Glomerular visceral epithelial cell (primary cell): ENCODE results near the gene MPG.

Source experiments
- DNase-seq: peaks from one replicate; pipeline ENCODE4 v3.0.0-alpha.2; 2016; ENCODE audit errors: extremely low spot score

MPG gene

GRCh38 chr16:83781-84615 is 6.0 kb downstream of the MPG start:
- no peak for DNase-seq

GRCh38 chr16:84718-85406 is 6.8 kb downstream of the MPG start:
- peak; percentile 93 for DNase-seq

GRCh38 chr16:85407-85782 is 7.4 kb downstream of the MPG start:
- DNase-seq, result no peak

- no peak for DNase-seq
These were observed 7.8 kb downstream of the MPG start for GRCh38 chr16:85865-86264.

GRCh38 chr16:86483-86952 is 8.5 kb downstream of the MPG start:
- DNase-seq, result no peak

GRCh38 chr16:88613-89012 is 10.6 kb downstream of the MPG start:
- no peak for DNase-seq

GRCh38 chr16:89391-90302 is 11.6 kb downstream of the MPG start:
- no peak for DNase-seq

GRCh38 chr16:91484-91883 is 13.5 kb downstream of the MPG start:
- DNase-seq, result no peak

- no peak for DNase-seq
These were observed 14.7 kb downstream of the MPG start for GRCh38 chr16:92431-93339.

- DNase-seq, result no peak
These were observed 16.9 kb downstream of the MPG start for GRCh38 chr16:94918-95265.

GRCh38 chr16:96935-97381 is 18.9 kb downstream of the MPG start:
- peak; percentile 81 for DNase-seq

GRCh38 chr16:97822-98221 is 19.8 kb downstream of the MPG start:
- DNase-seq, result no peak

- no peak for DNase-seq
These were observed 23.0 kb downstream of the MPG start for GRCh38 chr16:100989-101388.

GRCh38 chr16:101586-101985 is 23.6 kb downstream of the MPG start:
- no peak for DNase-seq

- no peak for DNase-seq
These were observed 24.2 kb downstream of the MPG start for GRCh38 chr16:102060-102855.

GRCh38 chr16:104355-104754 is 26.3 kb downstream of the MPG start:
- no peak for DNase-seq

GRCh38 chr16:104928-105327 is 26.9 kb downstream of the MPG start:
- no peak for DNase-seq

GRCh38 chr16:105521-105920 is 27.5 kb downstream of the MPG start:
- no peak for DNase-seq

GRCh38 chr16:106623-107324 is 28.7 kb downstream of the MPG start:
- DNase-seq, result peak; percentile 72
